ENCODE results near the gene LY6G6D.

LY6G6D gene

GRCh38 chr6:31719001-31719400 lies 3.9 kb downstream of the LY6G6D start:
- DNase-seq (ENCODE audit: low read depth): no peak
- TF ChIP-seq CTCF (IDR thresholded peaks at IDR 0.05; ENCODE audit: insufficient read depth, low read depth, low read length, missing control alignments): no peak

GRCh38 chr6:31720196-31720770 lies 5.1 kb downstream of the LY6G6D start:
- TF ChIP-seq CTCF (IDR thresholded peaks at IDR 0.05; ENCODE audit: insufficient read depth, low read depth, low read length, missing control alignments): no peak
- DNase-seq (ENCODE audit: low read depth): no peak
- H3K4me3 ChIP-seq (ENCODE audit: low read depth, low read length): no peak overlapping the region

More at GRCh38 chr6:31719001-31719400, 3.9 kb downstream of the LY6G6D start:
- no peak overlapping the region for H3K4me3 ChIP-seq (ENCODE audit: low read depth, low read length)

GRCh38 chr6:31721351-31722020 lies 6.3 kb downstream of the LY6G6D start, which contains the start of gene LY6G6C:
Gene LY6G6C (minus strand): TSS chr6:31721746. CDS start chr6:31721679, 67 bp downstream.
- DNase-seq (ENCODE audit: low read depth): no peak
- no peak for TF ChIP-seq CTCF (IDR thresholded peaks at IDR 0.05; ENCODE audit: insufficient read depth, low read depth, low read length, missing control alignments)

GRCh38 chr6:31722173-31722572 lies 7.0 kb downstream of the LY6G6D start:
- no peak for DNase-seq (ENCODE audit: low read depth)
- no peak overlapping the region for H3K4me3 ChIP-seq (ENCODE audit: low read depth, low read length)
- TF ChIP-seq CTCF (IDR thresholded peaks at IDR 0.05; ENCODE audit: insufficient read depth, low read depth, low read length, missing control alignments): no peak

More at GRCh38 chr6:31721351-31722020, 6.3 kb downstream of the LY6G6D start, which contains the start of gene LY6G6C:
- H3K4me3 ChIP-seq (ENCODE audit: low read depth, low read length): no peak within 1 kb of the TSS

- no peak within 1 kb of the TSS for H3K4me3 ChIP-seq (ENCODE audit: low read depth, low read length)
- DNase-seq (ENCODE audit: low read depth): no peak
- TF ChIP-seq CTCF (IDR thresholded peaks at IDR 0.05; ENCODE audit: insufficient read depth, low read depth, low read length, missing control alignments): no peak
Measured at GRCh38 chr6:31723245-31723979, 8.3 kb downstream of the LY6G6D start, which contains the start of gene MPIG6B. Gene MPIG6B (plus strand): TSS chr6:31723373. CDS start chr6:31723384, 11 bp downstream.

GRCh38 chr6:31723980-31724691 lies 9.0 kb downstream of the LY6G6D start:
- no peak overlapping the region for H3K4me3 ChIP-seq (ENCODE audit: low read depth, low read length)
- TF ChIP-seq CTCF (IDR thresholded peaks at IDR 0.05; ENCODE audit: insufficient read depth, low read depth, low read length, missing control alignments): no peak
- DNase-seq (ENCODE audit: low read depth): no peak
